HG03108 (cell line): Measurements from ENCODE around the gene DLG4.
"Not testable (repeated sequence)": the region's sequence is repeated elsewhere in the genome, so short reads cannot be mapped to it uniquely, and the experiment has no call there.

Source experiments
- ATAC-seq: cut with Tn5 transposase; IDR thresholded peaks from one replicate; pipeline ENCODE4 v1.9.1; 2021; ENCODE audit warnings: moderate library complexity; ENCODE audit not compliant: unreplicated experiment

The DLG4 gene

DNA sequence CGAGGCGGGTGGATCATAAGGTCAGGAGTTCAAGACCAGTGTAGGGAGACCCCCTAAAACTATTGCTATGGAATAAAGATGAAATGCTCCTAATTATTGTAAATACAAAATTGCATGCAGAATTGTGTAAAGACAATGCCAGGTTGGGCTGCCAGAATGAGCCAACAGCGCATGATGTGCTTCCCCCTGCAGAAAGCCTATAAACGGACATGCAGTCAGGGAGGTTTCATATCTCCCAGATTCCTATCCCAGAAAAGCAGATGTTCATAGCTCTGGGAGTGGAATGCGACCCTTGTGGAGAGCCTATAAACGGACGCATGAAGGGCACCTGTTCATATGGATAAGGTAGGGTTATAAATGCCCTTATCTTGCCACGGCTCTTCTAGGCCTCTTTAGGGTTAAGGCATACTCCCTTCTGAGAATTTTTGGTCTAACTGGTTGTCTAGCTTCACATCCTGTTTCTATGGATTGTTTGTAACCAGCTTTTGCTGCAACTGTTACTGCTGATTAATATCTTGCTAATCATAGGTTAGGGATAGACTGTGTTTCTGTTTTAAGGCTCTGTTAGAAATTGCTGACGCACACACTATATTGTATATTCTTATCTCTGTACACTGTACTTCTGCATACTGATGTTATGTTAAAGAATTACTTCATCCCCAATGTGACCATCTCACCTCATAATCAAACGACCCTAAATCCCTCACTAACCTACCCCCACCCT lies 50.6 kb downstream of the DLG4 start:
- ATAC-seq: not testable (repeated sequence)

DNA sequence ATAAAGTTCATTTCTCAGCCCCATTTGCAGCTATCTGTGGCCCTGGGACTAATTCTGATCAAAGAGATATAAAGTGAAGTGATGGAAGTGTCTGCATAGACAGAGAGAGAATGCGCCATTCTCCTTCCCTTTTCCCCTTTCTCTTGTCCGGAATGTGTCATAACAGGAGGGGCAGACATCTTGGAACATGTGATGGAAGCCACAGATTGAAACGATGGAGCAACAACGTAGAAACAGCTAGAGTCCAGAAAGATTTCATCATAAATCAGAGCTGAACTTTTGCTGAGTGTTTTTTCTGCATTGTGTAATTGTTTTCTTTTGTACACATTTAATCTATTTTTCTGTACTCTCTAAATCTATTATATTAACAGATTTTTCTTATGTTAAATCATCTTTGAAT lies 51.8 kb downstream of the DLG4 start:
- no peak for ATAC-seq

DNA sequence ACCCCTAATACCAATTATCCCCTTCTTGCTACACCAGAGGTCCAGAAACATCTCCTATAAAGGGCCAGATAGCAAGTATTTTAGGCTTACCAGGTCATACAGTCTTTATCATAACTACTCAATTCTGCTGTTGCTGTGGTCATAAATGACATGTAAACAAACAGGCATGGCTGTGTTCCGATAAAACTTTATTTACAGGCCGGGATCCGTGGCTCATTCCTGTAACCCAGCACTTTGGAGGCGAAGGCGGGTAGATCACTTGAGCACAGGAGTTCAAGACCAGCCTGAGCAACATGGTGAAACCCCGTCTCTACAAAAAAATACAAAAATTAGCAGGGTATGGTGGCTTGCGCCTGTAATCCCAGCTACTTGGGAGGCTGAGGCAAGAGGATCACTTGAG lies 52.8 kb downstream of the DLG4 start:
- ATAC-seq: no peak

DNA sequence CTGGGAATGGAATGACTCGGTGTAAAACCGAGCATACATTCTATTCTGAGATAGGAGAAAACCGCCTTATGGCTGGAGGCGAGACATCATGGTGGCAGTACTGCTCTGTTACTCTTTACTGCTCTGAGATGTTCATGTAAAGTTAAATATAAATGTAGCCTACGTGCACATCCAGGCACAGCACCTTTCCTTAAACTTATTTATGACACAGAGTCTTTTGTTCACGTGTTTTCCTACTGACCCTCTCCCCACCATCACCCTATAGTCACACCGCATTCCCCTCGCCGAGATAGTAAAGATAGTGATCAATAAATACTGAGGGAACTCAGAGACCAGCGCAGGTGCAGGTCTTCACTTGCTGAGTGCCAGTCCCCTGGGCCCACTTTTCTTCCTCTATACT lies 60.1 kb downstream of the DLG4 start:
- ATAC-seq: not testable (repeated sequence)

GRCh38 chr17:7158424-7158823 lies 61.2 kb downstream of the DLG4 start:
- ATAC-seq: not testable (repeated sequence)

DNA sequence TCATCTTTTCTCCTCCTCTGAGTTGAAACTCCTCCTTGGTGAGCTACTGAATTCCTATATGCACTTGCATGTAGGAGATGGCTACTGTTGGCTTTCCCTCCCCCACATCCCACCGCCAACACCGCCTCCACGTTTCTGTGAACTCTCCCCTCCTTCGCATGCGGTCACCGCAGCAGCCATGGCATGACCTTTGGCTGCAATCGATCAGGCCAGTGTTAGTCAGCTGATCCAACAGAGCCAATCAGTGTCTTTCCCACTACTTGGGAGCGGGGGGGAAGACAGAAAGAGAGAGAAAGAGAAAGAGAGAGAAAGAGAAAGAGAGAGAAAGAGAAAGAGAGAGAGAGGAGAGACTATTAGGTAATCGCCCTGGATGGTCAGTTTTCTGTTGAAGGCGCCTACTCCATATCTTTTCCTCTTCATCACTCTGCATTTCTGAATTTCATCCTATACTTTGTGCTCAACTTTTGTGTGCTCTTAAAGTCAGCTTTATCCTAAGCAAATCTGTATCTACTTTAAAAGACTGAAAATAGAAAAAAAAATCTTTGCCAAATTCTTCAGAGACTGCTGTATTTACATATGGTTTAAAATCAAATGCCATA lies 63.2 kb downstream of the DLG4 start:
- ATAC-seq: no peak

GRCh38 chr17:7147772-7148171 lies 71.9 kb downstream of the DLG4 start:
- ATAC-seq: no peak

DNA sequence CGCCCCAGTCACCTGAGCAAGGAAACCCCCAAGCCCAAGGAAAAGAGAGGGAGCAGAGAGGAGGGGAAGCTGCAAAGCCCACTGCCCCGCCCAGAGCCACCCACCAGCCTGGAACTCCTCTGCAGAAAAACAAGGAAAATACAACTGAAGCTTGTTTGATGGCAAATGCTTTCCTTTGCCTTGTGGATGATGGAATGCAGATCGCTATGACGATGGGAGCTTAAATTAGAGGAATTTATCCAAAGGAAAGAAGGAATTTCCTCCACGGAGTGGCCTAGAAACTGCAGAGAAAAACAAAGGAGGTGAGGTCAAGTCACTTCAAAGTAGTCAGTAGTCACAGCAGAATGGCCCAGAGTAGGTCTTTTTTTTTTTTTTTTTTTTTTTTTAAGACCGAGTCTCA lies 73.5 kb downstream of the DLG4 start:
- no peak for ATAC-seq

- no peak for ATAC-seq
Observed at GRCh38 chr17:7144213-7144612, 75.4 kb downstream of the DLG4 start.

DNA sequence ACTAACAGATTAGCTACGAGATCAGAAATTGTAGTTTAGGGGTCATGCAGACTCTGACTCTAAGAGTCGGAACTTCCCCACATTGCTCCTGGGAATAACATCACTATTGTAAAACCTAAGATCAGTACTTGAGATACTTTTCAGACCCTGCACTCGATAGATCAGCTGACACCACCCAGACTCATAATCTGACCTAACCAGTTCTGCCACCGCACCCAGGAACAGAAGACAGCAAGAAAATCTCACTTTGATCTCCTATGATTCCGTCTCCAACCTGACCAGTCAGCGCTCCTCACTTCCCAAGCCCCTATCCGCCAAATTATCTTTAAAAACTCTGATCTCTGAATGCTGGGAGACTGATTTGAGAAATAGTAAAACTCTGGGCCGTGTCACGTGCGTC lies 77.8 kb downstream of the DLG4 start:
- ATAC-seq: no peak

- ATAC-seq: no peak
Observed at GRCh38 chr17:7139400-7139799, 80.2 kb downstream of the DLG4 start.

DNA sequence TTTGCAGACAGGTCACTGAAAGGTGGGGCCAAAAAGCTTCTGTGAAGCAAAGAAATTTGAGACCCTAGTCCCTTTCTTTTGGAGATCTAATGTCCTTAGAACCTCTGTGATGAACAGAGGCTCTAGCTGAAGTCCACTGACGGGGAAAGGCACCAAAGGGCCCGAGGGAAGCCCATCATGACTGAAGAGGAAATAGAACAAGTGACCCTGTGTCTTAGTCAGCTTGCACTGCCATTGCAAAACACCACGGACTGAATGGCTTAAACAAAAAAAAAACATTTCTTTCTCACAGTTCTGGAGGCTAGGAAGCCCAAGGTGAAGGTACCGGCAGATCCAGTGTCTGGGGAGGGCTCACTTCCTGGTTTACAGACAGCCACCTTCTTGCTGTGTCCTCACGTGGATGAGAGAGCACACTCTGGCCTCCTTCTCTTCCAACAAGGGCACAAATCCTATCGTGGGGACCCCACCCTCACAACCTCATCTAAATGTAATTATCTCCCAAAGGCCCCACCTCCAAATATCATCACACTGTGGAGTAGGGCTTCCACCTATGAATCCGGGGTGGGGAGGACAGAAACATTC lies 80.7 kb downstream of the DLG4 start:
- no peak for ATAC-seq

GRCh38 chr17:7137171-7137943 lies 82.3 kb downstream of the DLG4 start:
- no peak for ATAC-seq
